ENCODE data around the gene ELF1.

DNA sequence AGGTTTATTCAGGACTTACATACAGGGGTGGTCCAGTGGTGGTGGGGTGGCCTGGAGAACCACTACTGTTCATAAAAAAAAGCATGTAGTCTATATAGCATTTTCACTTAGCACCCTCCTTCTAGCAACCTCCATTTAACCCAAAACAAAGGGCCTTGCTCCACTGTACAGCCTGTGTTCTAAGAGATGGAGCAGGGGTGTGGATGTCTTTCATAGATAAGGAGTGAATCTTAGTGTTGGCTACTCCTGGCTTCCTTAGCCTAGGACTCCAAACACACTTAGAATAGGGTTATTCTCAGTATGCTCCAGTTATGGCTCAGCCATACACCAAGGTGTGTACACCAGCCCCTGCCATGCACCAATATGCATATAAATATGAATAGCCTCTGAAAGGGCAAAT is 95.2 kb downstream of the ELF1 start:
- TF ChIP-seq, protein P1, sequence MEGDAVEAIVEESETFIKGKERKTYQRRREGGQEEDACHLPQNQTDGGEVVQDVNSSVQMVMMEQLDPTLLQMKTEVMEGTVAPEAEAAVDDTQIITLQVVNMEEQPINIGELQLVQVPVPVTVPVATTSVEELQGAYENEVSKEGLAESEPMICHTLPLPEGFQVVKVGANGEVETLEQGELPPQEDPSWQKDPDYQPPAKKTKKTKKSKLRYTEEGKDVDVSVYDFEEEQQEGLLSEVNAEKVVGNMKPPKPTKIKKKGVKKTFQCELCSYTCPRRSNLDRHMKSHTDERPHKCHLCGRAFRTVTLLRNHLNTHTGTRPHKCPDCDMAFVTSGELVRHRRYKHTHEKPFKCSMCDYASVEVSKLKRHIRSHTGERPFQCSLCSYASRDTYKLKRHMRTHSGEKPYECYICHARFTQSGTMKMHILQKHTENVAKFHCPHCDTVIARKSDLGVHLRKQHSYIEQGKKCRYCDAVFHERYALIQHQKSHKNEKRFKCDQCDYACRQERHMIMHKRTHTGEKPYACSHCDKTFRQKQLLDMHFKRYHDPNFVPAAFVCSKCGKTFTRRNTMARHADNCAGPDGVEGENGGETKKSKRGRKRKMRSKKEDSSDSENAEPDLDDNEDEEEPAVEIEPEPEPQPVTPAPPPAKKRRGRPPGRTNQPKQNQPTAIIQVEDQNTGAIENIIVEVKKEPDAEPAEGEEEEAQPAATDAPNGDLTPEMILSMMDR (IDR thresholded peaks at IDR 0.05; ENCODE audit: low read length) = no peak
- TF ChIP-seq EZH2 (optimal IDR thresholded peaks at IDR 0.05; ENCODE audit: low read depth, low read length) = no peak
- TF ChIP-seq EZH2phosphoT487 (IDR thresholded peaks at IDR 0.05; ENCODE audit: low read length) = no peak

All from MM.1S (cell line).